Ishikawa (cell line): ENCODE data around the gene MYL12B.

Experiments used
- CEBPB ChIP-seq: IDR thresholded peaks from 2 replicates; pipeline ENCODE4 v1.6.1; 2012
- CREB1 ChIP-seq: IDR thresholded peaks from 2 replicates; pipeline ENCODE4 v1.6.1; 2012; ENCODE audit warnings: low read depth
- EGR1 ChIP-seq: IDR thresholded peaks from 2 replicates; pipeline ENCODE4 v1.6.1; 2012
- EP300 ChIP-seq: IDR thresholded peaks from 2 replicates; pipeline ENCODE4 v1.6.1; 2012; ENCODE audit warnings: borderline replicate concordance
- FOXM1 ChIP-seq: IDR thresholded peaks from 2 replicates; pipeline ENCODE4 v1.6.1; 2012; ENCODE audit warnings: low read depth, borderline replicate concordance
- NFIC ChIP-seq: IDR thresholded peaks from 2 replicates; pipeline ENCODE4 v1.6.1; 2012
- RAD21 ChIP-seq: IDR thresholded peaks from 2 replicates; pipeline ENCODE4 v1.6.1; 2012; ENCODE audit warnings: low read depth
- REST ChIP-seq: IDR thresholded peaks from 2 replicates; pipeline ENCODE4 v1.6.1; 2012; ENCODE audit warnings: low read depth, mild to moderate bottlenecking
- TAF1 ChIP-seq: IDR thresholded peaks from 2 replicates; pipeline ENCODE4 v1.6.1; 2012; ENCODE audit warnings: low read depth, mild to moderate bottlenecking
- TCF12 ChIP-seq: IDR thresholded peaks from 2 replicates; pipeline ENCODE4 v1.6.1; 2012; ENCODE audit warnings: low read depth
- TEAD4 ChIP-seq: IDR thresholded peaks from 2 replicates; pipeline ENCODE4 v1.6.1; 2012
- YY1 ChIP-seq: IDR thresholded peaks from 2 replicates; pipeline ENCODE4 v1.6.1; 2012; ENCODE audit warnings: low read depth
- ZBTB7A ChIP-seq: IDR thresholded peaks from 2 replicates; pipeline ENCODE4 v1.6.1; 2012; ENCODE audit warnings: low read depth
- TF ChIP-seq, protein P1 (sequence below): IDR thresholded peaks from 2 replicates; pipeline ENCODE4 v1.6.1; 2012
- TF ChIP-seq, protein P2 (sequence below): IDR thresholded peaks from 2 replicates; pipeline ENCODE4 v1.6.1; 2012

MYL12B gene

GRCh38 chr18:3236470-3236869 lies 25.5 kb upstream of the MYL12B start:
- no peak for TF ChIP-seq CREB1
- TF ChIP-seq, protein P1, sequence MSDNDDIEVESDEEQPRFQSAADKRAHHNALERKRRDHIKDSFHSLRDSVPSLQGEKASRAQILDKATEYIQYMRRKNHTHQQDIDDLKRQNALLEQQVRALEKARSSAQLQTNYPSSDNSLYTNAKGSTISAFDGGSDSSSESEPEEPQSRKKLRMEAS: no peak
- no peak for TF ChIP-seq EGR1
- no peak for TF ChIP-seq TEAD4

GRCh38 chr18:3238742-3239141 lies 23.2 kb upstream of the MYL12B start:
- TF ChIP-seq FOXM1 (no peak), TEAD4 (no peak), TAF1 (no peak), RAD21 (no peak), REST (no peak), YY1 (no peak), NFIC (no peak), CREB1 (no peak), EGR1 (no peak), EP300 (no peak)
- TF ChIP-seq, protein P2, sequence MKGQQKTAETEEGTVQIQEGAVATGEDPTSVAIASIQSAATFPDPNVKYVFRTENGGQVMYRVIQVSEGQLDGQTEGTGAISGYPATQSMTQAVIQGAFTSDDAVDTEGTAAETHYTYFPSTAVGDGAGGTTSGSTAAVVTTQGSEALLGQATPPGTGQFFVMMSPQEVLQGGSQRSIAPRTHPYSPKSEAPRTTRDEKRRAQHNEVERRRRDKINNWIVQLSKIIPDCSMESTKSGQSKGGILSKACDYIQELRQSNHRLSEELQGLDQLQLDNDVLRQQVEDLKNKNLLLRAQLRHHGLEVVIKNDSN: no peak

DNA sequence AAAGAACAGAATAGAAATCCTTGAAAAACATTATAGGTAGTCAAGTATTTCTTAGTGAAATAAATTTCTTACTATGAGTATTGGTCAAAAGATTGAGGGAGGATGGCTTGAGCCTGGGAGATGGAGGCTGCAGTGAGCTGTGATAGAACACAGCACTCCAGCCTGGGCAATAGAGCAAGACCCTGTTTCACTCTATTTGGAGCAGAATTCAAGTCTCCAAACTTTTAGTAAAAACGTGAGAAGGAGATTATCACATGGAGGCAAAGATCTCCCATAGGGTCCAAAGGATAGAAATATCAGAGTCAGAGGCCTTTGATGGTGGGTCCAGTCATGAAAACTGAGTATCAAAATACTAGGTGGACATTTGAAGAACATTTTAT lies 16.8 kb upstream of the MYL12B start:
- TF ChIP-seq TCF12: no peak

DNA sequence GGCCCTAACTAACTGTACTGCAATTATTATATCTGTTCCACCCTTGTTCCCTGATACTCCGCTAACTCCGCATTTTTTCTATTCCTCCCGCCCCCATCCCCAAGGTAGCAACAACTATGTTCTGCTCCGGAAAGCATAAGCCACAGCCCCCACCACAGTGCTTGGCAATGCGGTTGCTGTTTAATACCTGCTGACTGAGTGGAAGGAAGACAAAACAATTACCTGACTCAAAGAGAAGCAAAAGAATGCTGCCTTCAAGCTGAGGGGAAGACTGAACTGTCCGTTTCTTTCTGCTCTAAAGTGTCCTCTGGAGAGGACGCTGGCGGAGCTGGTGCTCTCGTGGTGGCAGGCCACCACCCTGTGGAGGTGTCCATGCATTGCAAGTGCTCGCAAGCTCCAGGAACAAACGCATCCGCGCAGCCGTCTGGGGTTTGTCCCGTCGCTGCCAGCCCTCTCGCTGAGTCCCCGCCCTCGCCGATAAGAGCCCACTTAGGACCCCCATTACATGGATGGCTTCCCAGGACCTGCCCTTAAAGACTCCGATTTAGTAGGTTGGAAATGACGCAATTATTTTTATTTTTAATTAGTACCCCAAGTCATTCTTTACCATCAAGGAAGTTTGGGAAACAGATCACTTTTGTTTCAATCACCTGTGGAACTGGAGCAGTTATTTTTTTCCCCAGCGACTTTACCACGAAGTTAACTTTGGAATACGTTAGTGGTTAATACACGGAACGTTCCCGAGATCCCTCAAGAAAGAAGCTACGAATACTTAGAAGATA lies 15.9 kb upstream of the MYL12B start:
- TF ChIP-seq RAD21 (peak; percentile 84), REST (no peak), TCF12 (no peak), CREB1 (no peak), EGR1 (no peak), TEAD4 (no peak)
- TF ChIP-seq, protein P2: no peak

DNA sequence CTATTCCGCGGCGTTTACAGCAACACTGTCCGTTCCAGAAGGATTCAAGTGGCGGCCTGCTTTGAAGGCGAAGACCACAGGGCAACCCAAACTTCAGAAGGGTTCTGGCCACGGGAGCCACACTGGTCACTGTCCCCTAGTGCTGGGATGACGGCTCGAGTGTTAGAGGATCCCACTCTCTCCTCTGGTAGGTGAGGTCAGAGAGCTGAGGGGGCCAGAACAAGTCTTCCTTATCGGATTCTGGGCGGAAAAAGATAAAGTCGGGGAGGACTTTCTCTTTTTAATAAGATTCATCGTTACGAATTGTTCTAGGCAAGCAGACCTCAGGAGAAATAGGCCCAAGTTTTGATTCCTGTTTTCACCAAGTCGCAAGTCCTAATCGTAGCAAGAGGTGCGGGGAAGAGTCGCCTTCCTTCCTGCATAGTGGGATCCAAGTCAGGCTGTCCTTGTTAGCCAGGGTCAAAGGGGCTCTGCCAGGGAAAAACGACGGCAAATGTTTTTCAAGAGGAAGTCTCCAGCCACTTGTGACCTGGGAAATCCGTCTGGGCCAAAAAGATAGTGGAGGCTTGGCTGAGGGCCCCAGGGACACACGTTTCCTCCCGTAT lies 15.2 kb upstream of the MYL12B start:
- TF ChIP-seq ZBTB7A (no peak), EGR1 (no peak), EP300 (no peak), RAD21 (no peak), YY1 (no peak), FOXM1 (no peak), TEAD4 (no peak), CREB1 (no peak), REST (no peak), TCF12 (no peak), NFIC (no peak), TAF1 (no peak), CEBPB (no peak)
- TF ChIP-seq, protein P2: no peak
- TF ChIP-seq, protein P1: no peak
